GM18526 (cell line): ENCODE measurements around the gene BRIP1.

Experiments used
- POLR2A ChIP-seq: IDR thresholded peaks from 3 replicates; pipeline ENCODE4 v1.6.1; 2011; ENCODE audit not compliant: insufficient read length; ENCODE audit errors: extremely low read depth

BRIP1 gene

DNA sequence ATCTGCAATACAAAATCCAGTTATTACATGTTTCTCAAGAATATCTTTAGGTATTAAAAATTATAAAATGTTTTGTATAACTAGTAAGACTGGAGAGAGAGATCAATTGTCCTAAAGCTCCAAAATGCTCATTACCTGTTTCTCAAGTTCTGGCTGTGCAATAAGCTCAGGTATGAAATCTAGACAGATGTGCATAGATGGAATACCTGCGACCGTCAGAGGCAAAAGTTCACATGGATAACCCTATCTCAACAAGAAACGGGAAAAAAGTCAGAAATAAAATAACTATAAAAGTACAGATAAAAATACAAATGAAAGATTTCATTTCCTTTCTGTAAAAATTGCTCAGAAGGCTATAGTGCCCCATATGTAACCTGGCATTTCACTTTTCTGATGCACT is 5.8 kb upstream of the BRIP1 start:
- no peak for TF ChIP-seq POLR2A

DNA sequence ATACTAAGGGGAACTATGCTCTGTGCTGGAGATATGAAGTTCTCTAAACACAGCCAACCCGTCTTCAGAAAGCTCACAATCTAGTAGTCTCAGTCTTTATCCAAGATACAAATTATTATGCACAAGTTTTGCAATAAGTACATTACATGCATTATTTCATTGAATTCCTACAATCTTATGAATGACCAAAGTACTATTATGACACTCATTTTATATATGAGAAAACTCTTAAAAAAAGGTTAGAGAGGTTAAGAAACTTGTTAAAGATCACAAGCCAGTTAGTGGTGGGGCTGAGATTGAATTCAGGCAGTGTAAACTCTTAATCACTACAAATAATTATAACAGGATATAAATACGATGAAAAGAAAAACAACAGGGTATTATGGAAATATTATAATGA is 4.7 kb upstream of the BRIP1 start:
- TF ChIP-seq POLR2A, result no peak

DNA sequence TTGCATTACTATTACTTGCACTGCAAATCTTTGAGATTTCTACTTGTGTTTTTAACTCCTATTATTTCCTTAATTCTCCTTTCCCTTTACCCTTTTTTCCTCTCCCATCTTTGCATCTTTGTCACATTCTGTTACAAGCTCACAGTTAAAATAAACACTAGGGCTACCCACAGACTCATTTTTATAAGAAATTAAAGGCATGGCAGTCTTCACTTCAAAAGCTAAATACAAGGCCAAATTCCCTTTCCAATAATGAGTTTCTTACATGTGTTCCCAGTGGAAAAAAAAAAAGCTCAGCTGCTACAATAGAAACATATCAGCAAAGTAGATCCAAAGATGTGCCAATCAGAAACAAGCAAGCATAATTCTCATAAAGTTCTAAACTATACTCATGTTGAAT is 3.7 kb upstream of the BRIP1 start:
- TF ChIP-seq POLR2A, result no peak

DNA sequence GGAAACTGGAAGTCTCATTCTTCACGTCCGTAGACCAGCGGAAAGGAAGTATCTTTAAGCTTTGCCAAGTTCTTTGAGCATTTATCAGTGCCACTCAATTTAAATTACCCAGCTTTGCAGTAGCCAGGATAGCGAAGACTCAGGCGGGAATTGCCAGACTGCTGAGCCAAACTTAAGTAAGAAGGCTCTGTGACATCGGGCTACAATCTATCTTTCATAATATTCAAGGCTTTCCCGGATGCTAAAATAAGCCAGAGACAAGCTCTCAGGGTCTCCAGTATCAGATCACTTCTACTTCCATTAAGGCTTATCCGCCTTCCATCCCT is 436 bp upstream of the BRIP1 start:
- TF ChIP-seq POLR2A, result no peak

DNA sequence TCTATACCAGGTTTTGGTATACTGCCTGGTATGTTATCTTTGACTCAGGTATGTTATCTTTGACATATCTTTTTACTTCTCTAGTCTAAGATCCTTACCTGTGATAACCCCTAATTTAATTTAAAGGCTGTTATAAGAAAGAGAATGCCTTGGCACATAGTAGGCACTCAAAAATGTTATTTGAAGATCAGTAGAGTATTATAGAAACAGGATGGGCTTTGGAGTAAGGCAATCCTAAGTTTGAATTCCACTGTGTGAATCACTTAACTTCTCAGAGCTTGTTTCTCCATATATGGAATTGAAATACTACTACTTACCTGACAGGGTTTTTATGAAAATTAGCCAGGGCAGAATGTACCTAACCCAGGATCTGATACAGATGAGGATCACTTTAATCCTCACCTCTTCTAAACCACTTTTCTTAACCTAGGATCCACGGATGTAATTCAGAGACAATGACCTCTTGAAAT is 1.2 kb downstream of the BRIP1 start:
- no peak for TF ChIP-seq POLR2A

DNA sequence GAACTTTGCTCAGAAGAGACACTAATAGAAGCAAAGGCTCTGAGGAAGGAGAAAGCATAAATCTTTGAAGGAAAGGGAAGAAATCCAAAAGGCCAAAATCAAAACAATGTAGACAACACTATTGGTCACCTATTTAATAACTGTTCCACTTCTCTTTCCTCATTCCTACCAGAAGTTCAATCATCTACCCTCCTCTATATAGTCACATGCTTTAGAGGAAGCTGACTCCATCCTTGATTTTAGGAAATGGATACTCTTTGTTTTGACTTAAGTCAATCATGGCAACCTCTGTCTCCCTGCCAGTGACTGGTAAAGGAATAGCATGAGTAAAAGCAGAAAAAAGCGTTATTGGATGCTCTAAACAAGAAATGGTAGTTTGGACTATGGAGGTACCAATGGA is 7.3 kb downstream of the BRIP1 start:
- TF ChIP-seq POLR2A, result no peak

DNA sequence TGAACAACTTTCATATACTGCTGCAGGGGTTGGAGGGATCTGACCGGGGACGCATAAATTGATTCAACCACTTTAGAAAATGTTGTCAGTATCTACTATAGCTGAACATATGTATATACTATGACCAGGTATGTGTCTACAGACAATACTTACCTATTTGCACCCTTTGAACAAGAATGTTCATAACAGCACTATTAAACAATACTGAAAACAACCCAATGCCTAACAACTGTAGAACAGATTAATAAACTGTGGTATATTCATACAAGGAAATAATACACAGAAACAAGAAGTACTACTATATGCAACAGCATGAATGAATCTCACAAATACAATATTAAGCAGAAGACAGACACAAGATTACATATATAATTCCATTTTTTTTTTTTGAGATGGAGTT is 10.5 kb downstream of the BRIP1 start:
- no peak for TF ChIP-seq POLR2A

DNA sequence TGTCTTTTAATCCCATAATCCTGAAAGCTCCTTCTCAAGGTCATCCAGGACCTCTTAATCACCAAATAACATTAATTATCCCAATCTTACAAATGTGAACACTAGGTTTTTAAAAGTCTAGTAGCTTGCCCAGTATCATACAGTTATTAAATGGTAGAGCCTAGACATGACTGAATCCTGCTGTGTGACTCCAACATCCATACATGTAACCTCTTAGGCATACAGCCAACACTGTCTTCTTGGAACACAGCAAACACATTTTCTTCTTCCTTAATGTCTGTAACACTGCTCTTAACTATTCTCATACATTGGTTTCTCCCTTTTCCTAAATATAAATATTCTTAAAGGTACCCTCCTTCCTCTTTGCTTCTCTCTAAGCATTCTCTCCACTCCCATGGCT is 13.7 kb downstream of the BRIP1 start:
- TF ChIP-seq POLR2A, result no peak

DNA sequence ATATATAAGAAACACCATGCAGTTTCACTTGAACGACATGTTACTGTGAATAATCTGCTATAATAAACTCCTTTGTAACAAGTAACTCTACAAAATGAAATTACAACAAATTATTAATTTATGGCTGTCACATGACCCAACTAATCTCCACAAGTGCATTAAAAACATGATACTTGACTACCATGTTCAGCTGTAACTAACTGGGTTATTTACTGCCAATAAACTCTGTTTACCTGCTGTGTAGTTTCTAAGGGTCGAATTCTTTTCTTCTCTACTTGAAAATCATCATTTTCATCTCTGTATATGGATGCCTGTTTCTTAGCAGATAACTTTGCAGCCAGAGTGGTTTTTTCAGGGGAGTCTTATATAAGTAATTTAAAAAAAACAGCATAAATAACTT is 14.4 kb downstream of the BRIP1 start:
- TF ChIP-seq POLR2A, result no peak

DNA sequence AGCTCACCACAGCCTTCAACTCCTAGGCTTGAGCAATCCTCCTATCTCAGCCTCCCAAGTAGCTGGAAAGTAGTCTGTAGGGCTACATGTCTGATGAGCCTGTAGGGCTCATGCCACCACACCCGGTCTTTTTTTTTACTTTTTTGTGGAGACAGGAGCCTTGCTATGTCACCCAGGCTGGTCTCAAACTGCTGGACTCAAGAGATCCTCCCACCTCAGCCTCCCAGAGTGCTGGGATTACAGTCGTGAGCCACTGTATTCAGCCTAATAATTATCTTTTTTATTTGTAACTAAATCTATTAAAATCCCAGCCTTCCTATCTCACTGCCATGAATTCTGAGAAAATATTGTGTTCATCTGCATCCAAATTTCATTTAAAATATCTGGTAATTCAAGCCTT is 15.1 kb downstream of the BRIP1 start:
- no peak for TF ChIP-seq POLR2A

DNA sequence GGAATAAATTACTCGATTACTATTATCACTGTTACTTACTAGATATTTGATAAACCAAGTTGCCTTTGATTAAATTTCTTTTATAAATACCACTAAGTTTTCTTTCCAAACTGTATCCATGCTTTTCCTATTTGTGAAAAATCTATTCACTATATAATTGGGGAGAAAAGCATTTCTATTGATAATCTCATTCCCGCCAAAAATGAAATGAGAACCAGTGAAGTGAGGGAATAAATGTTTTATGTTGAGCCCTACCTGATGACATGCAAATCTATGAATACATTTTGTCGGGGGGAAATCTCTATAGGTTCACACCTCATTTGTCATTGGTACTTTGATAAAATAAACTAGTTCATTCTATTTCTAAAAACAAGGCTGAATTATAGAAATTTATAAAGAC is 15.7 kb downstream of the BRIP1 start:
- TF ChIP-seq POLR2A, result no peak

DNA sequence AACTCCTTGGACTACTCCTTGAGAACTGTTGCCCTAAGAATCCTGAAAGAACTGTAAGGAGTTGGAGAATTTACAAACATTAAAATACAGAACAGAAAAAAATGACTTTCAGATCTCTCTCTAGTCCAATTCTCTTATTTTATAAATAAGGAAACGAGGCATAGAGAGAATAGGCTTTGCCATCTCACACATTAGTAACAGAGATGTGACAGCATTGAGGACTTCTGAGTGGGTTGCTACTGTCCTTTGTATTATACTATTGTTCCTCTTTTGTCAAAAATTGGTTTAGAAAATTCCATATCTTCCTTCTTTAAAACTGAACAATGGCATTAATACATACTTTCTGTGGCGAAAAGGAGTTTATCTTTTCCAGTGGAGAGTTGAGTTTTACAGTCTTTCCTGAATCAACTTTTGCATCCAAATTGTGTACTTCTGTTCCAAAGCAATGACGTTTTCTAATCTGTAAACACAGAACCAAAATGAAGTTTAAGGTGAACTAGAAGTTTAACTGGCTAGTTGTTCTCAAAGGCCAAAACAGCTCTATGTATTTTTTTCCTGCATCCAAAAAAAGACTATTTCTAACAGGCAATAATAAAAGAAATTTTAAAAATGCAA is 16.5 kb downstream of the BRIP1 start:
- no peak for TF ChIP-seq POLR2A

DNA sequence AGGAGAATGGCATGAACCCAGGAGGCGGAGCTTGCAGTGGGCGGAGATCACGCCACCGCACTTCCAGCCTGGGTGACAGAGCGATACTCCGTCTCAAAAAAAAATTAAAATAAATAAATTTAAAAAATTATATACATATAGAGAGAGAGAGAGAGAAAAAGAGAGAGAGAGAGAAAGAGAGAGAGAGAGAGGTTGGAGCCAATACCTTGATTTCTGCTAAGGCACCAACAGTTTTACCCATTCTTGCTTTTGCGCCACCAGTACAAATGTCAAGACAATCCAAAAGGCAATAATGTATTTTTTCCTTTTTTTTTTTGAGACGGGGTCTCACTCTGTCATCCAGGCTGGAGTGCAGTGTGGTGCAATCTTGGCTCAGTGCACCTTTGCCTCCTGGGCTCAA is 17.2 kb downstream of the BRIP1 start:
- TF ChIP-seq POLR2A, result no peak

DNA sequence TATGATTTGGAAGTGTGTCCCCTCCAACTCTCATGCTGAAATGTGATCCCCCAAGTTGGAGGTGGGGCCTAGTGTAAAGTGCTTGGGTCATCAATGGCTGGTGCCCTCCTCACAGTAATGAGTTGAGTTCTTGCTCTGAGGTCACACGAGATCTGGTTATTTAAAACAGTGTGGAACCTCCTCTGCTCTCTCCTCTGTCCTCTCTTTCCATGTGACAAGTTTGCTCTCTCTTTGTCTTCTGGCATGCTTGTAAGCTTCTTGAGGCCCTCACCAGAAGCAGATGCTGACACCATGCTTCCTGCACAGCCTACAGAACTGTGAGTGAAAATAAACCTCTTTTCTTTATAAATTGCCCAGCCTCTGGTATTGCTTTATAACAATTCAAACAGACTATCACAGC is 19.9 kb downstream of the BRIP1 start:
- TF ChIP-seq POLR2A, result no peak

DNA sequence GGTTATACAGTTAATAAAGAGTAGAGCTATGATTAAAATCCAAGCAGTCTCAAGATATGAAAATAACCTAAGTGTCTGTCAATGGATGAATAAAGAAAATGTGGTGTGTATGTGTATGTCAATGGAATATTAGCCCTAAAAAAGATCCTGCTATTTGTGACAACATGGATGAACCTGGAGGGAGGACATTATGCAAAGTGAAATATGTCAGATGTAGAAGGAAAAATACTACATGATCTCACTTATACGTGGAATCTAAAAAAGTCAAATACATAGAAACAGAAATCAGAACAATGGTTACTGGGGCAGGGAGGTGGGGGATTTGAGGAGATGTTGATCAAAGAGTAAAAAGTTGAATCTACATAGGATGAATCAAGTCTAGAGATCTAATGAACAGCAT is 20.4 kb downstream of the BRIP1 start:
- no peak for TF ChIP-seq POLR2A

DNA sequence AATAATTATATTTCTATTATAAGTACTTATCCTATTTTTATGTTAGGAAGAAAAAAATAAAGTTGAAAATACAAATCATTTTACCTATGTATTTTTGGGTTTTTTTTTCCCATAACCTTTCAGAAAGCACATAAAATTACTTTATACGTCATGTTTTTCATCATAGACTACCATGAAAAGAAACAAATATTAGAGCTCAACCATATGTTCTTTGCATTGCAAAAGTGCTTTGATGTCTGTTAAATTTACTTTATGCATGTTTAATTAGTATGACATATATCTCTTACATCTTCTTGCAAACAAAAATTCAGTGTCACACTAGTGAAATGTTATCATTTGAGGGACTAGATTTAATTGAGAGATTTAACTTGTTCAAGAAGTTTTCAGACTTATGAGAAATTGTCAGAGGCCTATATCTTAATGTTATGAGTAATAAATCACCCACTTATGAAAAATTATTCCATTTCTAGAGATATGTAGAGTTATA is 24.0 kb downstream of the BRIP1 start:
- TF ChIP-seq POLR2A, result no peak

DNA sequence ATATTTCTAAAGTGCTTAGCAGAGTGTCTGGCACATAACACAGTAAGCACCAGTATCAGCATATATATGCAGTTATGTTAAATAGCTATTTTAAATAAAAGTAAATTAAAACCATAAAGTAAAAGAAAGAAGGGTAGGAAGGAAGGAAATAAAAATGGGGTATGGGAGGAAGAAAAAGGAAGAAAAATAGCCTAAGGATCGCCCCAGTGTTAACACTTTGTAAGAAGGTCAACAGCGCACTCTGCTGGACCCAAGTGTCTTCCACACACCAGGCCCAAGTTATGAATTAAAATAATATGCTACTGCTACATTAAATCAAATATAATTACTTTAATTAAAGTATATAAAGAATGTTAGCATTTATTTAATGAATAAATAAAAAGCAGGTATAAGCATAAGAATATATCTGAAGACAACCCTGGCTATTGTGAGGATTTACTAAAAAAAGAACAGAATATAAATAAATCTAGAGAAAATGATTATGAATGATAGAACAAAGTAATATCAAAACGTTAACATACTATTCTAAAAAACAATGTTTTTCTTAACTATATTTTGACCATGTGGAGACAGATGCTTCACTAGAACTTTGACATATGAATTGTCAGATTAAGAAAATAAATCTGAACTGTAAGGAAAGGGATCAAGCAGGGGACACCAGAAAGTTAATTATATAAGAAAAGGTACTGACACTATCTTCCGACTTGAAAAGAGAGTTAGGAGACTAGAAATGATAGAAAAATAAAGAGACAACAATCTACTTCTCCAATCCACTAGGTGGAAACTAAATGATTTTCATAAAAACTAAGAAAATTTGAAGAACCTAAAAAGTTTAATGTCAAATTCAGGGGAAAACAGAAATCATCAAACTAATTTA is 25.9 kb downstream of the BRIP1 start:
- no peak for TF ChIP-seq POLR2A
